GM20000 (cell line): ENCODE data around the gene VSIG4.

Experiments used
- DNase-seq: peaks from one replicate; pipeline ENCODE4 v3.0.0; 2012; ENCODE audit warnings: low spot score
- CTCF ChIP-seq: IDR thresholded peaks from 2 replicates; pipeline ENCODE4 v1.5.1; 2012; ENCODE audit warnings: mild to moderate bottlenecking, control low read depth; ENCODE audit errors: extremely low read depth, missing control alignments

VSIG4 gene

GRCh38 chrX:66024092-66024467, 15.8 kb downstream of the VSIG4 start:
- TF ChIP-seq CTCF: no peak
- DNase-seq: no peak

- no peak for DNase-seq
- peak; percentile 6 for TF ChIP-seq CTCF
Measured at GRCh38 chrX:66023385-66024091, 16.3 kb downstream of the VSIG4 start.

- DNase-seq: no peak
- no peak for TF ChIP-seq CTCF
Measured at GRCh38 chrX:66022632-66023384, 17.1 kb downstream of the VSIG4 start.

DNA sequence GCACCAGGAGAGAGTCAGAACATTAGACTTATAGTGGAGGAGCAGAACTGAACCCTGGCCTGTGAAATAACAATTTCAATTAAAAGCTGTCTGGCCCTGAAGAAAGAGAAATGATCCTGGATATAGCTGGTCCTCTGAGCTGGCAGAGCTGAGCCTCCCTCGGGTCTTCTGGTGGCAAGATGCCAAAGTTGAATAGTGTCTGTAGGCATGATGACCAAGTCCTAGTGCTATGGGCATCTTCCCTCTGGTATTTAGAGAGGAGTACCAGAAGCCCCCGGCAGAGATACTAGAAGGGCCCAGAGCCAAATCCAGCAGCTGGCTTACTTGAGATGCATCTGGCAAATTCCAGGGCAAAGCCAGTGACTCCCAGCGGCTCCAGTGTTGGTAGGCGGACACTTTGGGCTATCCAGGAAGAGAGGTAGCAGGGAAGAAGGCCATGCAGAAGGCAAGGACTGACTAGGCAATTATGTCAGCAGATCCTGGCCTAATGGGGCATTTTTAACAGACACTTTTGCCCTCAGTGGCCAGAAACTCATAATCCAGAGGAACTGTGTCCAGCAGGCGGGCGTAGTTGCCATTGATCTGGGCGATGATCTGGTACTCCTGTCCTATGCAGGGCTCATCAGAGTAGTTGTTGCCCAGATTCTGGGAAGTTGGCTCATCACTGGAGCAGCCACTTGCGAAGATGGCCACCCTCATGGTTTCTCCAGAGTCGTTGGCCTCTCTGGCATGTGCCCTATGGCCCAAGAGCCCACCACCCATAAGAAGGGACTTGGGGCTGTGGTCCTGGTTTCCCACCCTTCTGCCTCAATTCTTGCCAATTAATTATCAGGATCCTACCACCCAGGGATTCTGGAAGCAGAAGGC, 17.9 kb downstream of the VSIG4 start:
- no peak for TF ChIP-seq CTCF
- no peak for DNase-seq

DNA sequence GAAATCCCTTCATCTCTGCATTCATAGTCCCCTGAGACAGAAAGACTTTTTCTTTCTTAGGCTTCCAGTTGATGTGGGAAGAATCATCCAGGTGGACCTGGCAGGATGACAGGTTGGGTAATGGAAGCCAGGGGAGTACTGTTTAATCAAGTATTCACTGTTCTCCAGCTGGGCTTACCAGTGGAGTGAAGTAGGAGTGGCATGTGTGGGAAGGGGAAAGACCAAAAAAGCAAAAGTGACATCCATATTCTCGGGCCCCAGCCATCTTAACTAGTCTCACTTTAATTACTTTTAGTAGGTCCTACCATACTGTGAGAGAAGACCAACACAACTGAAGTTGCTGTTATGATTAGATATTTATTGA, 18.5 kb downstream of the VSIG4 start:
- no peak for DNase-seq
- TF ChIP-seq CTCF: no peak

DNA sequence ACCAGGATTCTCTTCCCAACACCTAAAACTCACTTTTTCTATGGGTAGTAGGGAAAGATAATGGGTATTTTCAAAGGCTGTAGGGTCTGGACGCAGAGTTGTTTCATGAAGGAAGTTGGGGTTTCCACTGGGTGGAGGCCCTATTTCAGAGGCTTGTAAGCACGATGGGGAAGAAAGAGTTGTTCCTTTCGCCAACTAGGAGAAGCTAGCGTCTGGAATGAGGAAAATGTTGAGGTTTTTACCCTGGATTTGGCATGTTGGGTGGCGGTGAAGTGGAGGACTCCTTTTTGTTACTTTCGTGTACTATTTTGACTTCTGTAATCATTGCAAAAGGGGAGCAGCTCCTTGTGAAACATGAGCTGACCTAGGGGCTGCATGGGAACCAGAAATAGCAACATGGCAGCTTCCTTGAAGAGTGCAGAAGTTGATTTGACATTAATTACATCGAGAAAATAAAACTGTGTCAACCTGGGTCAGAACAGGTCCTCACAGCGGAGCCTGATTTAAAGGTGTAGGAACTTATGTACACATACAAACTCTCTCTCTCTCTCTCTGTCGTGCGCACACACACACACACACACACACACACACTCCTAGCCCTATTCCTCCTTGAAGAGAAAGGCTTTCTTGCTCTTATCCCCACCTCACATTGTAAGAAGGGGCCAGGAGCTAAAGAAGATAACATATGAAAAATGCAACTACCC, 19.1 kb downstream of the VSIG4 start:
- DNase-seq: no peak
- TF ChIP-seq CTCF: no peak
